Measurements from ENCODE around the gene KLHDC3.

The KLHDC3 gene

GRCh38 chr6:42969934-42970333, 44.1 kb upstream of the KLHDC3 start:
- TF ChIP-seq CTCF (IDR thresholded peaks at IDR 0.05; ENCODE audit: low read depth, low read length): no peak
- no peak overlapping the region for H3K4me3 ChIP-seq (replicated peaks in 1 of 2; ENCODE audit: low read depth in 2 of 2, low read length in 2 of 2)
- DNase-seq (ENCODE audit: low read depth in 2 of 2): no peak

- DNase-seq (ENCODE audit: low read depth in 2 of 2): peak in 1 of 2 donors; percentile 29
- H3K4me3 ChIP-seq (replicated peaks in 1 of 2; ENCODE audit: low read depth in 2 of 2, low read length in 2 of 2): no peak overlapping the region
- no peak for TF ChIP-seq CTCF (IDR thresholded peaks at IDR 0.05; ENCODE audit: low read depth, low read length)
These were observed 43.0 kb upstream of the KLHDC3 start for GRCh38 chr6:42970871-42971612.

- TF ChIP-seq CTCF (IDR thresholded peaks at IDR 0.05; ENCODE audit: low read depth, low read length): no peak
- no peak for DNase-seq (ENCODE audit: low read depth in 2 of 2)
- no peak overlapping the region for H3K4me3 ChIP-seq (replicated peaks in 1 of 2; ENCODE audit: low read depth in 2 of 2, low read length in 2 of 2)
These were observed 42.2 kb upstream of the KLHDC3 start for GRCh38 chr6:42971746-42972327.

- H3K4me3 ChIP-seq (replicated peaks in 1 of 2; ENCODE audit: low read depth in 2 of 2, low read length in 2 of 2): no peak overlapping the region
- no peak for DNase-seq (ENCODE audit: low read depth in 2 of 2)
- no peak for TF ChIP-seq CTCF (IDR thresholded peaks at IDR 0.05; ENCODE audit: low read depth, low read length)
These were observed 40.1 kb upstream of the KLHDC3 start for GRCh38 chr6:42973926-42974325.

GRCh38 chr6:42974919-42975505, 39.0 kb upstream of the KLHDC3 start:
- no peak for TF ChIP-seq CTCF (IDR thresholded peaks at IDR 0.05; ENCODE audit: low read depth, low read length)
- DNase-seq (ENCODE audit: low read depth in 2 of 2): no peak
- H3K4me3 ChIP-seq (replicated peaks in 1 of 2; ENCODE audit: low read depth in 2 of 2, low read length in 2 of 2): no peak overlapping the region

- DNase-seq (ENCODE audit: low read depth in 2 of 2): peak in 1 of 2 donors; percentile 45
- H3K4me3 ChIP-seq (replicated peaks in 1 of 2; ENCODE audit: low read depth in 2 of 2, low read length in 2 of 2): peak overlapping the region; percentile 70 to 71
- TF ChIP-seq CTCF (IDR thresholded peaks at IDR 0.05; ENCODE audit: low read depth, low read length): no peak
These were observed 35.6 kb upstream of the KLHDC3 start for GRCh38 chr6:42978487-42978838.

Measured in cardiac fibroblast (primary cell).